ENCODE results near the gene TMEM207. TPM values are rescaled to one million over a fixed set of nuclear protein-coding genes. Genes with fewer than 3 reads are reported as not detected.

The TMEM207 gene
- total RNA-seq, 1 experiment from 2014 or later, result not detected

DNA sequence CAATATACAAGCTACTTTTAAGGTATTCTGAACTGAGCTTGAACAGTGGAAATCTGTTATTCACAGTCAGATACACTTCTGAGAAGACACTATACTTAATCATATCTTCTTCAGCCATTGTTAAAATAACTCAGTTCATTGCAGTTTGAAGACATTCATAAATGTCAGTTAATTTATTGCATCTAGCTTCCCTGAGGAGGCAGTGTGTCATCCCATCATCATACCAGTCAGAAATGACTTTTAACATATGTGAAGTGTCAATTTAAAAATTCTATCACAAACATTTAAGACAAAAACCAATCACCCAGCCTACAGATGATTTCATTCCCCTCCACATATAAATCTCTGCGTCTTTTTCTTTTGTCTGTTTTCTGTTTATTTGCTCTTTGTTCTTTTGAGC lies 7.5 kb downstream of the TMEM207 start:
- Mint-ChIP-seq H3K27ac (ENCODE audit: unreplicated experiment) (no peak overlapping the region), H3K4me1 (ENCODE audit: low read depth, unreplicated experiment) (peaks cover 15% of the 10 kb centered on the region), H3K27me3 (ENCODE audit: insufficient read depth, unreplicated experiment) (no peaks in the 10 kb centered on the region), H3K4me3 (ENCODE audit: unreplicated experiment) (no peak overlapping the region), H3K9me3 (ENCODE audit: unreplicated experiment) (no peaks in the 10 kb centered on the region), H3K36me3 (ENCODE audit: insufficient read depth, unreplicated experiment) (no peaks in the 10 kb centered on the region)
- Histone ChIP-seq H3K9me3 (no peaks in the 10 kb centered on the region), H3K27me3 (replicated peaks; ENCODE audit: control insufficient read depth, insufficient read depth, low read length) (no peaks in the 10 kb centered on the region), H3K36me3 (ENCODE audit: control insufficient read depth, insufficient read depth, low read length) (no peaks in the 10 kb centered on the region), H3K4me3 (ENCODE audit: low read depth, low read length) (no peak overlapping the region), H3K4me1 (peaks cover 16% of the 10 kb centered on the region; the same call in 1 of the 2 replicates)
- BruUV-seq (replicated peaks), result no TSS peak
- TF ChIP-seq CTCF (IDR thresholded peaks at IDR 0.05; ENCODE audit: insufficient read depth in 1 of 2, low read depth in 1 of 2, low read length in 1 of 2, severe bottlenecking in 1 of 2, unreplicated experiment in 1 of 2), result no peak
- ChIA-PET CTCF (interaction anchor here (1.0 kb wide), 1 partner anchor 18 kb away, joined by 7 read pairs; no protein-coding TSS in a partner anchor), POLR2A (no interaction called here)
- DNase-seq, result no peak
- intact Hi-C loops (cut with micrococcal nuclease; ENCODE audit: unreplicated experiment), result loop anchor here (5.0 kb wide), 1 partner anchor 215 kb away; no protein-coding TSS in a partner anchor

- Histone ChIP-seq H3K9me3 (no peaks in the 10 kb centered on the region), H3K4me3 (ENCODE audit: low read depth, low read length) (no peak overlapping the region), H3K4me1 (no peaks in the 10 kb centered on the region), H3K27me3 (replicated peaks; ENCODE audit: control insufficient read depth, insufficient read depth, low read length) (no peaks in the 10 kb centered on the region), H3K36me3 (ENCODE audit: control insufficient read depth, insufficient read depth, low read length) (no peaks in the 10 kb centered on the region)
- Mint-ChIP-seq H3K27me3 (ENCODE audit: insufficient read depth, unreplicated experiment) (peaks cover 3% of the 10 kb centered on the region), H3K4me3 (ENCODE audit: unreplicated experiment) (no peak overlapping the region), H3K27ac (ENCODE audit: unreplicated experiment) (no peak overlapping the region), H3K9me3 (ENCODE audit: unreplicated experiment) (peaks cover 9% of the 10 kb centered on the region), H3K4me1 (ENCODE audit: low read depth, unreplicated experiment) (no peaks in the 10 kb centered on the region), H3K36me3 (ENCODE audit: insufficient read depth, unreplicated experiment) (no peaks in the 10 kb centered on the region)
- ChIA-PET CTCF (no interaction called here), POLR2A (no interaction called here)
- intact Hi-C loops (cut with micrococcal nuclease; ENCODE audit: unreplicated experiment), result no loop called here
- no peak for TF ChIP-seq CTCF (IDR thresholded peaks at IDR 0.05; ENCODE audit: insufficient read depth in 1 of 2, low read depth in 1 of 2, low read length in 1 of 2, severe bottlenecking in 1 of 2, unreplicated experiment in 1 of 2)
- DNase-seq, result no peak
- no TSS peak for BruUV-seq (replicated peaks)
These were observed 13.4 kb downstream of the TMEM207 start for GRCh38 chr3:190436331-190436730.

DNA sequence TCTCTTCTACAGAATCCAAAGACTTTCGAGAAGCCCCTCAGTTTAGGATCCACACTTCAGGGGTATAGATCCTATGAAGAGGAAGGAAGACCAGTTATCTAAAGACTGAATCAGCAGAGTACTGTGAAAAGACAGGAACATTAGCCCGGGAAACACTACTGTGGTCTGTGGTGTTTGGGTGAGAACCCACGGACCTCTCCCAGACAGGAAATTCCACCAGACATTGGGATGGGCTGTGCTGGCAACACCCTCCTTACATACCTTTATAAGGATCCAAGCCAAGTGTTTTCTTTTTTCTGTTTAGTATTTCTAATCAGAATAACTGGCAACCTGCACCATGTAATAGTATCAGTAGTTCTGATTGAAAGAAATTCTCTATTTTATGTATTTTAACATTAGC lies 14.1 kb downstream of the TMEM207 start:
- H3K9me3 ChIP-seq, result no peaks in the 10 kb centered on the region
- no peaks in the 10 kb centered on the region for H3K4me1 Mint-ChIP-seq (ENCODE audit: low read depth, unreplicated experiment)
- DNase-seq, result no peak
- CTCF ChIA-PET, result no interaction called here
- H3K9me3 Mint-ChIP-seq (ENCODE audit: unreplicated experiment), result peaks cover 9% of the 10 kb centered on the region
- H3K27me3 ChIP-seq (replicated peaks; ENCODE audit: control insufficient read depth, insufficient read depth, low read length), result no peaks in the 10 kb centered on the region
- H3K4me1 ChIP-seq, result no peaks in the 10 kb centered on the region; the same call in 1 of the 2 replicates
- no peak overlapping the region for H3K27ac Mint-ChIP-seq (ENCODE audit: unreplicated experiment)
- H3K27me3 Mint-ChIP-seq (ENCODE audit: insufficient read depth, unreplicated experiment), result peaks cover 3% of the 10 kb centered on the region
- H3K36me3 Mint-ChIP-seq (ENCODE audit: insufficient read depth, unreplicated experiment), result no peaks in the 10 kb centered on the region
- POLR2A ChIA-PET, result no interaction called here
- no peak overlapping the region for H3K4me3 ChIP-seq (ENCODE audit: low read depth, low read length)
- no peak overlapping the region for H3K4me3 Mint-ChIP-seq (ENCODE audit: unreplicated experiment)
- intact Hi-C loops (cut with micrococcal nuclease; ENCODE audit: unreplicated experiment), result no loop called here
- BruUV-seq (replicated peaks), result no TSS peak
- TF ChIP-seq CTCF (IDR thresholded peaks at IDR 0.05; ENCODE audit: insufficient read depth in 1 of 2, low read depth in 1 of 2, low read length in 1 of 2, severe bottlenecking in 1 of 2, unreplicated experiment in 1 of 2), result no peak
- no peaks in the 10 kb centered on the region for H3K36me3 ChIP-seq (ENCODE audit: control insufficient read depth, insufficient read depth, low read length)
